Karpas-422 (cell line): ENCODE data around the gene DNAJC25. TPM values are rescaled to one million over a fixed set of nuclear protein-coding genes. Genes with fewer than 3 reads are reported as not detected.
A peak's percentile ranks its signal among the peaks of the same experiment; 100 is the strongest.

ENCODE experiments used
- DNase-seq: peaks from one replicate; pipeline ENCODE4 v3.0.0-alpha.2; 2015
- H2AFZ ChIP-seq: fragments of 200-600 bp; sonication (generic); 2 replicates; pipeline ENCODE4 v1.6.1; 2014; ENCODE audit warnings: antibody characterized with exemption, low read length, mixed read lengths
- H3K27ac ChIP-seq: fragments of 200-600 bp; sonication (generic); 2 replicates; pipeline ENCODE4 v1.5.1; 2014; ENCODE audit warnings: mild to moderate bottlenecking, low read length, moderate library complexity
- H3K27me3 ChIP-seq: fragments of 200-600 bp; sonication (generic); 2 replicates; pipeline ENCODE4 v1.6.1; 2014; ENCODE audit warnings: low read length, mixed read lengths
- H3K36me3 ChIP-seq: fragments of 200-600 bp; sonication (generic); 2 replicates; pipeline ENCODE4 v1.6.1; 2014; ENCODE audit warnings: low read length, mixed read lengths; ENCODE audit not compliant: insufficient read depth
- H3K4me1 ChIP-seq: fragments of 200-600 bp; sonication (generic); 2 replicates; pipeline ENCODE4 v1.6.1; 2014; ENCODE audit warnings: mild to moderate bottlenecking, low read length, mixed read lengths
- H3K4me2 ChIP-seq: fragments of 200-600 bp; sonication (generic); 2 replicates; pipeline ENCODE4 v1.6.1; 2014; ENCODE audit warnings: low read length, low read depth, mild to moderate bottlenecking; ENCODE audit not compliant: poor library complexity, severe bottlenecking
- H3K4me3 ChIP-seq: fragments of 200-600 bp; sonication (generic); 2 replicates; pipeline ENCODE4 v1.5.1; 2014; ENCODE audit warnings: mild to moderate bottlenecking, antibody characterized with exemption, low read length, mixed read lengths
- H3K79me2 ChIP-seq: fragments of 200-600 bp; sonication (generic); 2 replicates; pipeline ENCODE4 v1.6.1; 2014; ENCODE audit warnings: mild to moderate bottlenecking, low read length, mixed read lengths
- H3K9ac ChIP-seq: fragments of 200-600 bp; sonication (generic); 2 replicates; pipeline ENCODE4 v1.6.0; 2014; ENCODE audit warnings: low read length
- H3K9me2 ChIP-seq: fragments of 200-600 bp; sonication (generic), shearing (Covaris generic); replicated peaks from 2 replicates; pipeline ENCODE4 v1.6.0; 2014; ENCODE audit warnings: mild to moderate bottlenecking, low read length, moderate library complexity; ENCODE audit not compliant: insufficient read depth
- H3K9me3 ChIP-seq: fragments of 300-700, 200-600 bp; sonication (generic); 2 replicates; pipeline ENCODE4 v1.6.1; 2014; ENCODE audit warnings: low read length, mixed read lengths
- H4K20me1 ChIP-seq: fragments of 200-600 bp; sonication (generic); 2 replicates; pipeline ENCODE4 v1.6.1; 2014; ENCODE audit warnings: mild to moderate bottlenecking, antibody characterized with exemption, low read length, low read depth; ENCODE audit not compliant: insufficient read depth
- total RNA-seq: library from RNA; depleted of rRNA; stranded (reverse); fragments of >200 nt; shearing (Covaris generic); gene quantifications from 2 replicates; pipeline ENCODE4 v1.2.3, GENCODE V29; 2014; ENCODE audit warnings: low replicate concordance; rRNA removed

The DNAJC25 gene
- total RNA-seq, 1 experiment from 2014 or later: 10.2 TPM

DNA sequence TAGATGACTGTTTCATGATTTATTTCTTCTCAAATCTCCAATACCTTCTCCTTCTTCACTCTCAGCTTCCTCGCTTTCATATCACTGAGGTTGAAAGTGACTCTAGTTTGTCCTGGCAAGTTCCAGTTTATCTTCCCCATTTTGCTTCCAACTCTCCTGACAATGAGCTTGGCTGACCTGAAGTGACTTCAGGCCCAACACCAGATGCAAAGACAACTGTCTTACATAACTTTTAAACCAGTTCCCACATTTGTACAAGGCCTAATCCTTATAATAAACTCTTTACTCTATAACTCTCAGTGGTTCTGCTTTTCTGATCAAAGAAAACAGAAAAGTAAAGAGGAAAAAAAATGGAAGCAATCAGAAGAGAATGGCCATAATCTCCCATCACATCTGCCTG lies 52.3 kb downstream of the DNAJC25 start:
- H3K4me3 ChIP-seq: no peak overlapping the region
- no peak overlapping the region for H3K9ac ChIP-seq
- H2AFZ ChIP-seq: no peak overlapping the region
- no peaks in the 10 kb centered on the region for H3K9me3 ChIP-seq
- no peaks in the 10 kb centered on the region for H3K27me3 ChIP-seq
- H3K9me2 ChIP-seq: no peaks in the 10 kb centered on the region
- H3K36me3 ChIP-seq: no peaks in the 10 kb centered on the region
- no peak for DNase-seq
- no peaks in the 10 kb centered on the region for H3K4me1 ChIP-seq
- no peak overlapping the region for H3K4me2 ChIP-seq
- H3K79me2 ChIP-seq: no peaks in the 10 kb centered on the region
- H3K27ac ChIP-seq: no peak overlapping the region
- no peaks in the 10 kb centered on the region for H4K20me1 ChIP-seq

DNA sequence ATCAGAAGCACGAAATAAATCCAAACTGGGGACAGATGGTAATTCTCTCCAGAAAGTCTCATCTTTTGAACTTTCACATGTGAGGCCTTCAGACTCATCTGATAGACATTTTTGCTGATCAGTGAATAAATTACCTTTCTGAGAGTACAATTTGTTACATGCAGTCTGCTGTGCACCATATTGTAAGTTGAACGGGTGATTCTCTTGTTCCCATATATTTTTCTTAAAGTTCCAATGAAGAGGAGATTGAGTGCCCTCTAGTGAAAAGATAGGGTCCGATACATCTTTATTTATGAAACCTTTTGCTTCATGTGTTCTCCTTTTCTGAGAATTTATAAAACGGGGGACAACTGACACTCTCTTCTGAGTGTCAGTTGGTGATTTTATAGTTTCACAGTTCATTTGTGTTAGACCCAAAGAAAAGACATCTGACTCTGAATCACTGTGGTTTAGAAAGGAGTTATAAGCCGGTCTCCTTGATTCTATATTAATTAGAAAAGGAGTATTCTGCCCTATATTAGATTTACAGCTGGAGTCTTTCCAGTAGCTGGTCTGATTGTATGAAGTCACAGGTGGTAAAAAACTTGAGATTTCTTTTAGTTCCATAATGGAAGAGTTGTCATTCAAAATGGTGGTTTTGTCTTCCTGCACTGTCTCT lies 60.7 kb downstream of the DNAJC25 start:
- H3K9me3 ChIP-seq: no peaks in the 10 kb centered on the region
- H3K27me3 ChIP-seq: no peaks in the 10 kb centered on the region
- DNase-seq: peak; percentile 72
- no peaks in the 10 kb centered on the region for H4K20me1 ChIP-seq
- peaks cover 4% of the 10 kb centered on the region; the same call in 1 of the 2 replicates for H3K79me2 ChIP-seq
- 0 out of 2 replicates have a peak overlapping the region, but pooled peaks have one; percentile 14 for H3K9ac ChIP-seq
- no peaks in the 10 kb centered on the region for H3K36me3 ChIP-seq
- H2AFZ ChIP-seq: peak overlapping the region; percentile 85; the same call in 1 of the 2 replicates
- no peaks in the 10 kb centered on the region for H3K9me2 ChIP-seq
- peak overlapping the region; percentile 57 for H3K4me2 ChIP-seq
- peak overlapping the region; percentile 37 for H3K27ac ChIP-seq
- peaks cover 19% of the 10 kb centered on the region for H3K4me1 ChIP-seq
- H3K4me3 ChIP-seq: no peak overlapping the region

DNA sequence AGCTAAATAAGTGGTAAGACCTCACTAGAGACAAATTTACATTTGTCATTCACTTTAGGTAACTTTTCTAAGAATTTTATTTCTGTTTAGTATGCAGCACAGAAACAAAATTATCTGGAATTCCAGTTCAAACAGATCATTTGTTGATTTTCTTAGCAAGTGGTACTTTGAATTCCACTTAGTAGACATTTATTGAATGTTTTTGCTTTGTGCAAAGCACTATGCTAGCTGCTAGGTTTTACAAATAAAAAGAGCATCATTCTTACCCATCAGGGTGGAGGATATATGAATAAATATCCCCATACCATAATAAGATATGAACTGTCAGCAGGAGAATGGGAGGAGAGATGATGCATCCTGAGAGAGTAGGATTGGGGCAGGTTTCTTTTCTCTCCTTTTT lies 65.7 kb downstream of the DNAJC25 start:
- H3K27ac ChIP-seq: no peak overlapping the region
- H3K27me3 ChIP-seq: no peaks in the 10 kb centered on the region
- peaks cover 4% of the 10 kb centered on the region; the same call in 1 of the 2 replicates for H3K4me1 ChIP-seq
- H3K9ac ChIP-seq: no peak overlapping the region
- no peak for DNase-seq
- no peak overlapping the region for H2AFZ ChIP-seq
- no peaks in the 10 kb centered on the region for H3K9me2 ChIP-seq
- H3K4me3 ChIP-seq: no peak overlapping the region
- no peaks in the 10 kb centered on the region for H3K9me3 ChIP-seq
- peaks cover 4% of the 10 kb centered on the region; the same call in 1 of the 2 replicates for H3K79me2 ChIP-seq
- no peaks in the 10 kb centered on the region for H3K36me3 ChIP-seq
- H3K4me2 ChIP-seq: no peak overlapping the region
- no peaks in the 10 kb centered on the region for H4K20me1 ChIP-seq

DNA sequence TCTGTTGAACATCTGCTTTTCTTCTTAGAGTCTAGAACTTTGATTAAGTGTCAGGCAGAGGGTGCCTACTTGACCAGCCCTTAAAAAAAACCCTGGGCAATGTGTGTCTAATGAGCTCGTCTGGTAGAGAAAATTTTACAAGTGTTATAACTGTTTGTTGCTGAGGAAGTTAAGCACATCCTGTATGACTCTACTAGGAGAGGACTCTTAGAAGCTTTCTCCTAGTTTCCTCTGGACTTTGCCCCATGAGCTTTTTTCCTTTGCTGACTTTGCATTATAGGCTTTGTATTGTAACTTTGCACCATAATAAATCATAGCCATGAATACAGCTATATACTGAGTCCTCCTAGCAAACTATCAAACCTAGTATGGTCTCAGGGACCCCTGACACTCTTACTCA lies 69.6 kb downstream of the DNAJC25 start:
- Histone ChIP-seq H3K27me3 (no peaks in the 10 kb centered on the region), H3K9me3 (no peaks in the 10 kb centered on the region), H3K9me2 (no peaks in the 10 kb centered on the region), H3K79me2 (no peaks in the 10 kb centered on the region), H2AFZ (no peak overlapping the region), H3K27ac (no peak overlapping the region), H4K20me1 (no peaks in the 10 kb centered on the region), H3K4me2 (no peak overlapping the region), H3K4me1 (no peaks in the 10 kb centered on the region), H3K9ac (no peak overlapping the region), H3K4me3 (no peak overlapping the region), H3K36me3 (no peaks in the 10 kb centered on the region)
- no peak for DNase-seq

Other genes starting within 250 kb of the DNAJC25 start
- gene ECPAS, start 147.0 kb upstream of the DNAJC25 start, total RNA-seq: 62.8 and 142 TPM in 2 replicates
- gene ZNF483, start 106.2 kb upstream of the DNAJC25 start, total RNA-seq: 0.04 and 0.19 TPM in 2 replicates
- gene PTGR1, start 31.7 kb upstream of the DNAJC25 start, total RNA-seq: not detected in 2 replicates
- gene GNG10, start 30.3 kb downstream of the DNAJC25 start, total RNA-seq: 22.6 and 46.0 TPM in 2 replicates
- gene SHOC1, start 163.6 kb downstream of the DNAJC25 start, total RNA-seq: not detected in 2 replicates